Hematopoietic multipotent progenitor cell treated with erythropoietin and hydrocortisone succinate and interleukin-3 and kit ligand, for 17 days (in vitro differentiated cells): ENCODE measurements around the gene ACTG1.

Experiments used
- DNase-seq: peaks from one replicate; pipeline ENCODE4 v3.0.0-alpha.2; 2015; ENCODE audit warnings: low spot score

Gene ACTG1

GRCh38 chr17:81517339-81518112 is 4.9 kb upstream of the ACTG1 start:
- DNase-seq: no peak

- DNase-seq: no peak
Observed at GRCh38 chr17:81517009-81517338, 4.4 kb upstream of the ACTG1 start.

GRCh38 chr17:81516439-81516838 is 3.8 kb upstream of the ACTG1 start:
- no peak for DNase-seq

- no peak for DNase-seq
Observed at GRCh38 chr17:81515530-81516041, 3.0 kb upstream of the ACTG1 start.

- DNase-seq: no peak
Observed at GRCh38 chr17:81514739-81515529, 2.3 kb upstream of the ACTG1 start.

GRCh38 chr17:81514489-81514738 is 1.8 kb upstream of the ACTG1 start:
- DNase-seq: no peak

GRCh38 chr17:81513753-81514488 is 1.3 kb upstream of the ACTG1 start:
- no peak for DNase-seq

GRCh38 chr17:81513372-81513752 is 763 bp upstream of the ACTG1 start:
- DNase-seq: no peak

- DNase-seq: no peak
Observed at GRCh38 chr17:81511804-81512561, 616 bp downstream of the ACTG1 start.

- no peak for DNase-seq
Observed at GRCh38 chr17:81511554-81511803, 1.1 kb downstream of the ACTG1 start.

- DNase-seq: no peak
Observed at GRCh38 chr17:81510785-81511553, 1.6 kb downstream of the ACTG1 start.

- DNase-seq: no peak
Observed at GRCh38 chr17:81509972-81510784, 2.4 kb downstream of the ACTG1 start.

- DNase-seq: no peak
Observed at GRCh38 chr17:81509207-81509971, 3.2 kb downstream of the ACTG1 start.

GRCh38 chr17:81508639-81509206 is 3.9 kb downstream of the ACTG1 start:
- DNase-seq: no peak

GRCh38 chr17:81503619-81504018 is 9.0 kb downstream of the ACTG1 start:
- no peak for DNase-seq

GRCh38 chr17:81502471-81503017 is 10.1 kb downstream of the ACTG1 start:
- DNase-seq: no peak

GRCh38 chr17:81500047-81500446 is 12.6 kb downstream of the ACTG1 start:
- DNase-seq: no peak

- DNase-seq: no peak
Observed at GRCh38 chr17:81499601-81499970, 13.0 kb downstream of the ACTG1 start.

- no peak for DNase-seq
Observed at GRCh38 chr17:81498953-81499600, 13.5 kb downstream of the ACTG1 start.
